Posterior vena cava (tissue), 2 donors: ENCODE measurements around the gene ETAA1. TPM values are rescaled to one million over a fixed set of nuclear protein-coding genes. Genes with fewer than 3 reads are reported as not detected.

Experiments
- DNase-seq: peaks from one replicate; pipeline ENCODE4 v3.0.0-alpha.2; 2020; ENCODE audit warnings: low spot score
- intact Hi-C, 2 donors: fragments of 100-400 bp; cut with DNase I; formaldehyde crosslinking; loops; one replicate each; pipeline versions ENCODE4 v1.14.1 to v1.14.2; 2022 to 2023
- total RNA-seq, 2 donors: library from RNA; stranded (reverse); fragmentation: NEBNext Ultra II Directional; extraction: Animal tissue kit (Norgen Biotek cat#: 25700); gene quantifications; one replicate each; pipeline ENCODE4 v1.2.1, GENCODE V29; 2021
- donor health status: DM: yes; HTN: yes; CAD: no.
- donor health status: DM: yes; HTN: yes; CAD: no.

The ETAA1 gene
- total RNA-seq, 2 donors from 2014 or later = 12.5 to 12.6 TPM

DNA sequence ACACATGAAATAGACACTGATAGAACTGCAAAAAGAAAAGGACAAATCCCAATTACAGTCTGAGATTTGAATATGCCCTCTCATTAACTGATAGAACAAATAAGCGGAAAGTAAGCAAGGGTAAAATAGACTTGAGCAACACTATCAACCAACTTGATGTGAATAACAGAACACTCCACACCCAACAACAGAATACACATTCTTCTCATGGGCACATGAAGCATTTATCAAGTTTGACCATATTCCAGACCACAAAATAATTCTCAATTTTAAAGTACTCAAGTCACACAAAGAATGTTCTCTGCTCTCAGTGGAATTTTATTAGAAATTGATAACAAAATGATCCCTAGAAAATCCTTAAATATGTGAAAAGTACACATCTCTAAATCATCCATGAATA is 19.0 kb downstream of the ETAA1 start:
- intact Hi-C loops = no loop called here
- no peak for DNase-seq

- intact Hi-C loops = loop anchor here in 1 of 2 donors (10.0 kb wide), 1 partner anchor 1199 kb away; no protein-coding TSS in a partner anchor
- DNase-seq = no peak
Observed at GRCh38 chr2:67423489-67423888, 26.4 kb downstream of the ETAA1 start.

DNA sequence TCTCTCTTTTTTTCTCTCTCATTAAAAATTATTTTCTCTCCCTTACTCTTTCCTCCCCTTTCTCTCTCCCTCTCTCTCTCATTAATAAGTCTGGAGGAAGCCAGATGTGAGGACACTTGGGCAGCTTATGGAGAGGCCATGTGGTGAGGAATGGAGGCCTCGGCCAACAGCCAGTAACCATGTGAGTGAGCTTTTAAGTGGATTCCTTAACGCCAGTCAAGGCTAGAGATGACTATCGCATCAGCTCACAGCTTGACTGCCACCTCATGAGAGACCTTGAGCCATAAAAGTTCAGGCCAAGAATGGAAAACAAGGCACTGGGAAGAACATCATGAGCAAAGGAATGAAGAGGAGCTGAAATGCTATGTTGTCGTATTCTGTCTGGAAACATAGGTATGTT is 39.1 kb downstream of the ETAA1 start:
- DNase-seq = no peak
- intact Hi-C loops = no loop called here

DNA sequence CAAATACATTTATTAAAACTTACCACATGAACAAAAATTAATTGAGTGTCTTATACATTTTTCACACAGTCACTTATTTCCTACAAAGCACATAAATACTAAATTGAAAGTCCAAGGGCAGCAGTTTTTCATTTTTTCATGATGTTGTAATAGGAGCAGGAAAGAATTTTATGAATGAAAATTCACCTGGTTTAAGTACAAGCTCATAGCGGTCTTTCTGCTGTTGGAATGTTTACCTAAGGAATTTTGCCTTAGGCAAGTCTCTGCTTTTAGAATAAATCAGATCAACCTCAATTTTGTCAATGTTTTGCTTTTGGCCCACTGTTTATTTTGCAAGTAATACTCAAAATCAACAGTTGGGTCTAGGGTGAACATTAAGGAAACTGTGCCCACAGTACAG is 40.0 kb downstream of the ETAA1 start:
- intact Hi-C loops = no loop called here
- no peak for DNase-seq

- no peak for DNase-seq
- intact Hi-C loops = no loop called here
Observed at GRCh38 chr2:67438337-67438736, 41.2 kb downstream of the ETAA1 start.

DNA sequence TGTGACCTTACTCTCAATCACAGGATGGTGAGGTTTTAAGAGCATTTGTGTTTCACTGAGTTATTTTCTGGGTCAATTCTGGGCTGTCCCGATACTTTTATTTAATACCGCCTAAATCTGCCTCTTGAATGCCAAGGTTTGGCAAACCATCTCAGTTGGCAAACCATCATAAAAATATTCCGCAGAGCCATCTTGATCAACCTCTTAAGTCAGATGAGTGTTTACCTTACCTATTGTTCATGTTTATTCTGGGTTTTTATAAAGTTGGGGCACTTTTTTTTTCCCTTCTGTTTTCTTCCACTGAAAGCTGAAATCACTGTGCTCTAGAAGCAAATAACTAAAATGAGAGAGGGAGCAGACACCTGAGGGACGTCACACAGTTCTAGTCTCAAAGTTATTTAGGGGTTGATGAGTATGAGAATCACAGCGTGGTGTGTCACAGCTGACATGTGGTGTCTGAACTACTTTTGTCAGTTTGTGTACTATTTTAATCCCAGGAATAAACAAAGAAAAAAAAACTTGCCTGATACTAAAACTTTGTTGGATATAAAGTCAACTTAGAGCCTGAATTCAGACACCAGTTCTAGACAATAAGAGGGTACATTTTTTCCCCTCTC is 48.6 kb downstream of the ETAA1 start:
- intact Hi-C loops = no loop called here
- DNase-seq = no peak

- DNase-seq = no peak
- intact Hi-C loops = no loop called here
Observed at GRCh38 chr2:67446491-67446911, 49.4 kb downstream of the ETAA1 start.

DNA sequence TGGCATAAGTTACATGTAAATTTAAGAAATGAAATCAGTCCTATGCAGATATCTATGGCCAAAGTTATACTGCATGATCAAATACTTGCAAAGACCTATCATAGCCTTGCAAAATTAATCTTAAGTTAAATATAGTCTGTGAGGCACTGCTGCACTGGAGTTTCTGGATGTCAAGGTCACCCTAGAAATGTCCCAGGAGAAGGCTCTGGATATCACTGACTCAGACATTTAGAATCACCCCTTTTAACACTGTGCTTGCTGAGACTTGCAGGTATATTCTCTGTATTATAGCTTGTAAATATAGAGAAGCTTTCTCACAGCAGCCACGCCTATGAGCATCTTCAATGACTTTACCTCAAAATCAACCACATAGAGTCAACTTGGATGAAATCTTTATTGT is 51.5 kb downstream of the ETAA1 start:
- intact Hi-C loops = no loop called here
- no peak for DNase-seq

DNA sequence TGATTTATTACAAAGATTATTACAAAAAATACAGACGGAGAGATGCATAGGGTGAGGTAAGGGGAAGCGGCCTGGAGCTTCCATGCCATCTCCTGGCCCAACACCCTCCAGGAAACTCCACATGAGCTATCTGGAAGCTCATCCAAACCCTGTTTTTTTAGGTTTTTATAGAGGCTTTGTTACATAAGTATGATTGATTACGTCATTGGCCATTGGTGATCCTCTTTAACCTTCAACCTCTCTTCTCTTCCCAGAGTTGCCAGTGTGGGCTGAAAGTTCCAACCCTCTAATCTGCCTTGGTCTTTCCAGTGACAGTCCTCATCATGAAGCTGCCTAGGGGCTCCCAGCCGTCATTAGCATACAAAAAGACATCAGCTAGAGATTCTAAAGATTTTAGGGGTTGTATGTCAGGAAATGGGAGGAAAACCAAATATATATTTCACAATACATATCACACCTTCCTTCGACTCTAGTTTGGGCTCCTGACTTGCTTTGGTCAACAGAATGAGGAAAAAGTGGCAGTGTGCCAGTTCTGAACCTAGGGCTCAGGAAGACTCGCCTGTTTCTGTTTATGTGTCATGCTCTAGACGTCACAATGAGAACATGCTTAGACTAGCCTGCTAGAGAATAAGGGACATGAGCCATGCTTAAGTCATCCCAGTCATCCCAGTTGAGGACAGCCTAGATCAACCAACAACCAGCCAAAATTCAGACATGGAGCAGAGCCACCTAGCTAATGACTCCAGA is 54.1 kb downstream of the ETAA1 start:
- DNase-seq = no peak
- intact Hi-C loops = no loop called here

- no peak for DNase-seq
- intact Hi-C loops = no loop called here
Observed at GRCh38 chr2:67453310-67453709, 56.2 kb downstream of the ETAA1 start.

DNA sequence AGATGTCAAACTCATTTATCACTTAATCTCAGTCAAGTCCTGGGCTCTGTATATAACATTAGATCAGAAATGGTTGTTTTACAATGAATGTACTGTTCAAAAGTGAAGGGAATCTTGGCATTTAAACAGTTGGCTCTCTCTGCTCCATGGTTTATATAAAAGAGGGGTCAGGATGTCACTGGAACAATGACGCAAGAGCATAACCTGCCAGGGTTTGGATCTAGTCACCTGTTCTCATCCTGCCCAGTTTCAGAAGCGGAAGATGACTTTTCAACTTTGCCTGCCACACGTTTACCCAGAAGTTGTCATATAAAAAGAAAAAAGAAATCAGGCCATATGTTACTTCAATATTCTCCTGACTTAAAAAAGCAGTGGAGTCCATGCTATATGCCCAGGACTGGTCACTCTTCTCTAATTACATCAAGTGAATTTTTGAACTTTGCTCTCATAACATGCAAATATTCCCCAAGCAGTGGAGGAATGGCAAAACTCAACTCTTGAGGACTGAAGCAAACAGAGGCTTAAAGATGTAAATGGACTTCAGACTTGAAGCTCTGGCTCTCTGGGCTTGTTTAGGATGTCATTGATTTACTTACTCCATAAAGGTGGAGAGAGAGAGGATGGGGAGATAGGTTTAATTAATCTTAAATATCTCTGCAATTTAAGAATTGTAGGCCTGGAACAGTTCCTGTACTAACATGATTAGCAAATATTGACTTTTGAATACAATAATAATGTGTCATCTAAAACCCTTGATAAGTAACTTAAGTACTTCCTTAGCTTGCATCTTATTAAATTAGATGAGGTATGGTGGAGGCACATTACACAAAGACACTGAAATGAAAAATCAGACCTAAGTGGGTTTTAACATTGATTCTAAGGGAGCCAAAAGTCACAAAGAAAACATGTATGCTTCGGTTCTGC is 58.3 kb downstream of the ETAA1 start:
- intact Hi-C loops = no loop called here
- no peak for DNase-seq

DNA sequence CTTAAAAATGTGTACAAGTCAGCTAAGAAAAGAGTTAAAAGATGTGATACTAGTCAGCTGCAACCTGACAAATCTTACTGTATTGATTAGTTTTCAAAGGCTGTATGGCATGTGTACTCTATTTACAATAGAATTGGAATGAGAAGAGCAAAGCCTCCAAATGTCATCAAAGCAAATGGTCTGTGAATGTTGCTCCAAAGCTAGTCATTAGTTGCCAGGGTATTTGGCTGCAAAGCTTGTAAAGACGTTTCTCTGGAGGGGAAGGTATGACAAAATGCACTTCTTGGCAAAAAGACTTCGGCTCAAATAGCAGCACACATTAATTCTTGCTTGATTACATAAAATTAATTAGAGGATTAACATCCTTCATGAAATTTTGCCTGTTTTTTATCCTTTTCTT is 59.3 kb downstream of the ETAA1 start:
- intact Hi-C loops = no loop called here
- DNase-seq = no peak

GRCh38 chr2:67457699-67458098 is 60.6 kb downstream of the ETAA1 start:
- intact Hi-C loops = no loop called here
- no peak for DNase-seq

DNA sequence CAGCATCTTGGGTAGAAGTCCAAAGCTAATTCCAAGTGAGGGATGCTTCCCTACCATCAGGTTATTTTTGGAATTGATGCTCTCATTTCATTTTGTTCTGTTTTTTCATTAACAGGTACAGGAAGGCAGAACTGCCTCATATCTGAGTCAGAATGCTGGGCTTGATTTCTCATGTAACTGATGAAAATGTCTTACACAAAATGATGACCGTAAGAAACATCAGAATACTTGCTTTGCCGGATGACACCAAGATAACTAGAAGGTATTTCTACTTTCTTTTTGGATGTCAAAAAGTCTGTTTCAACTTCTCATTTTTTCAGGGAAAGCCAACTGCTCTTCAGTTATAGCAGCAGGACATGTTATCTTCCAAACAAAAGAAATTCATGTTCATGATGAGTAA is 62.6 kb downstream of the ETAA1 start:
- no peak for DNase-seq
- intact Hi-C loops = no loop called here
